ENCODE measurements around the gene LITAF. TPM values are rescaled to one million over a fixed set of nuclear protein-coding genes. Genes with fewer than 3 reads are reported as not detected.

Gene LITAF
- total RNA-seq, 2 donors from 2014 or later, result 144 to 211 TPM

DNA sequence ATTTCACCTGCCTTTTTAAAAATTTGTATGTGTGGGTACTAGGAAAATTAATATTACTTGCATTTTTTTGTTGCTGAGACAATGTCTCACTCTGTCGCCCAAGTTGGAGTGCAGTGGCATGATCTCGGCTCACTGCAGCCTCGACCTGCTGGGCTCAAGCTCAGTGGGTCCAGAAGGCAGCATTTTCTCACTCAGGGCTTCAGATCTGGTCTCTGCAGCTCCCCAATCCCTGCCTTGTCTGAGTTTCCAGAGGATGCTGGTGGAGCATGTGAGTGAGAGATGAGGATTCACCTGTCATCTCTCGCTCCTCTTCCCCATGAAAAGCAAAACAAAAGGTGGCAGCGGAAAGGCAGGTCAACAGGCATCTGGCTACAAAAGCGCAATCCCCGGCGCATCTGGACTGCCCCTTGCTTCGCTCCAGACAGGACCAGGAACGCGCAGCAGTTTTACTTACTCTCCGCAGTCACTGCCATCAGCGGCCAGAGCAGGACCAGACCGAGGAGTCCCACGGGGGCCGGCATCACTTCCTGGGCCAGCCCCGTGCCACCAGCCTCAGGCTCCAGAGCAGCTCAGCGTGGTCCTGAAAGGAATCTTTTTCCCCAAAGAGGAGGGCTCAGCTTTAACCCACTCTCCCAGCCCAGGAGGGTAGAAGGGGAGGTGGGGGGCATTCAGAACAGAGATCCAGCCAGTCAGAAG lies 59.9 kb downstream of the LITAF start:
- TF ChIP-seq, protein P1, sequence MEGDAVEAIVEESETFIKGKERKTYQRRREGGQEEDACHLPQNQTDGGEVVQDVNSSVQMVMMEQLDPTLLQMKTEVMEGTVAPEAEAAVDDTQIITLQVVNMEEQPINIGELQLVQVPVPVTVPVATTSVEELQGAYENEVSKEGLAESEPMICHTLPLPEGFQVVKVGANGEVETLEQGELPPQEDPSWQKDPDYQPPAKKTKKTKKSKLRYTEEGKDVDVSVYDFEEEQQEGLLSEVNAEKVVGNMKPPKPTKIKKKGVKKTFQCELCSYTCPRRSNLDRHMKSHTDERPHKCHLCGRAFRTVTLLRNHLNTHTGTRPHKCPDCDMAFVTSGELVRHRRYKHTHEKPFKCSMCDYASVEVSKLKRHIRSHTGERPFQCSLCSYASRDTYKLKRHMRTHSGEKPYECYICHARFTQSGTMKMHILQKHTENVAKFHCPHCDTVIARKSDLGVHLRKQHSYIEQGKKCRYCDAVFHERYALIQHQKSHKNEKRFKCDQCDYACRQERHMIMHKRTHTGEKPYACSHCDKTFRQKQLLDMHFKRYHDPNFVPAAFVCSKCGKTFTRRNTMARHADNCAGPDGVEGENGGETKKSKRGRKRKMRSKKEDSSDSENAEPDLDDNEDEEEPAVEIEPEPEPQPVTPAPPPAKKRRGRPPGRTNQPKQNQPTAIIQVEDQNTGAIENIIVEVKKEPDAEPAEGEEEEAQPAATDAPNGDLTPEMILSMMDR (IDR thresholded peaks at IDR 0.05), result no peak
- H3K9ac ChIP-seq (ENCODE audit: low read depth in 2 of 2, low read length in 2 of 2), result no peak overlapping the region
- H3K4me3 ChIP-seq, result no peak overlapping the region
- no peaks in the 10 kb centered on the region for H3K36me3 ChIP-seq
- H3K27ac ChIP-seq, result no peak overlapping the region
- H3K27me3 ChIP-seq, result no peaks in the 10 kb centered on the region
- H3K9me3 ChIP-seq, result no peaks in the 10 kb centered on the region
- intact Hi-C loops (cut with DNase I), result no loop called here
- no peaks in the 10 kb centered on the region for H3K4me1 ChIP-seq
- no peak for DNase-seq

DNA sequence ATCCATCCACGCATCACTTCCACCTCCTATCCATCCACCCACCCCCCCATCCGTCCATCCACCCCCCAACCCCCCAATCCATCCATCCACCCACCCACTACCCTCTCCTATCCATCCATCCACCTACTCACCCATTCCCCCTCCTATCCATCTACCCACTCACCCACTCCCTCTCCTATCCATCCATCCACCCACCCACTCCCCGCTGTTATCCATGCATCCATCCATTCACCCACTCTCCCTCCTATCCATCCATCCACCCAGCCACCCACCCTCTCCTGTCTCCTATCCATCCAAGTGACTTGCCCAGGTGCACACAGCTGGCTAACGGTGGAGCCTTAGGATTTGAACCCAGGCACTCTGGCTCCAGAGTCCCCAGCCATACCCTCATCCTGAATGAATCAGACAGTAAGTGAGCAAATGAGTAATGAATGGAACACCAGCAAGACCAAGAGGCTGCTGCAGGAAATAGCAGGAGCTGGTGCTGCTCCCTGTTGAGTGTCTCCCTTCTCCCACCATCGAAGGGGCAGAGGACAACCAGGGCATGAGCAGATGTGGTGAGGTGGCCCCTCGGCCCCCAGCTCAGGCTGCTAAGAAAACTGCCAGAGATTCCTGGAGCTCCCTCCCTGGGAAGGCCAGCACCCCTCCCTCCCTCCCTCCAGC lies 62.5 kb downstream of the LITAF start:
- TF ChIP-seq, protein P1 (IDR thresholded peaks at IDR 0.05), result no peak
- DNase-seq, result no peak
- Histone ChIP-seq H3K9me3 (no peaks in the 10 kb centered on the region), H3K27me3 (no peaks in the 10 kb centered on the region), H3K27ac (no peak overlapping the region), H3K4me1 (no peaks in the 10 kb centered on the region), H3K36me3 (no peaks in the 10 kb centered on the region), H3K4me3 (no peak overlapping the region), H3K9ac (ENCODE audit: low read depth in 2 of 2, low read length in 2 of 2) (no peak overlapping the region)
- intact Hi-C loops (cut with DNase I), result no loop called here

DNA sequence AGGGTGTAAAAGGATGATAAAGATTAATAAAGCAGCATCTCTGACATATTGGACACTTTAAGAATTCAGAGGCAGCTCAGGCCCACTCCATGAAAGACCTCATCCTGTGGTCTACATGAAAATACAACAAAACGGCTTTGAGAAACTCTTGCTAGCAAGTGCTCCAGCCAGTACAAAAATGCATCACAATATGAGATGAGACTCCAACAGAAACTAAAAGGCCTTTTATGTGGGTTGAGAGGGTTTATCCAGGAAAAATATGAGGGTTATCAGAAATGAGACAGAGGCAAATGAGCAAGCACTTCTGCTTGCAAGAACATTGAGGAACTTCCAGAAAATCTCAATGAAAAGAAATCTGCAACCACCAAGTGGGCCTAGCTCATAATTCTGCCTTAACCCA lies 65.7 kb downstream of the LITAF start:
- H3K9ac ChIP-seq (ENCODE audit: low read depth in 2 of 2, low read length in 2 of 2), result no peak overlapping the region
- H3K4me3 ChIP-seq, result no peak overlapping the region
- no peak for DNase-seq
- intact Hi-C loops (cut with DNase I), result no loop called here
- H3K9me3 ChIP-seq, result no peaks in the 10 kb centered on the region
- H3K4me1 ChIP-seq, result no peaks in the 10 kb centered on the region
- H3K36me3 ChIP-seq, result no peaks in the 10 kb centered on the region
- H3K27me3 ChIP-seq, result no peaks in the 10 kb centered on the region
- TF ChIP-seq, protein P1 (IDR thresholded peaks at IDR 0.05), result no peak
- no peak overlapping the region for H3K27ac ChIP-seq

DNA sequence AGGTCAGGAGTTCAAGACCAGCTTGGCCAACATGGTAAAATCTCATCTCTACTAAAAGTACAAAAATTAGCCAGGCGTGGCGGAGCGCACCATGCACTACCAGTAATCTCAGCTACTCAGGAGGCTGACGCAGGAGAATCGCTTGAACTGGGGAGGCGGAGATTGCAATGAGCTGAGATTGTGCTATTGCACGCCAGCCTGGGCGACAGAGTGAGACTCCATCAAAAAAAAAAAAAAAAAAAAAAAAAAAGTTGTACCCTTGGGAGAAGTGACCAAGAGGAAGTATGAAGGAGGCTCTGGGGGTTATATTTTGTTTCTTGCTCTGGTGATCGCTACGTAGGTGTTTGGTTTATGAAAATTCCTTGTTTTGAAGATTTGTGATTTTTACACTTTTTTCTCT lies 66.3 kb downstream of the LITAF start:
- Histone ChIP-seq H3K27me3 (no peaks in the 10 kb centered on the region), H3K9me3 (no peaks in the 10 kb centered on the region)
- intact Hi-C loops (cut with DNase I), result no loop called here

DNA sequence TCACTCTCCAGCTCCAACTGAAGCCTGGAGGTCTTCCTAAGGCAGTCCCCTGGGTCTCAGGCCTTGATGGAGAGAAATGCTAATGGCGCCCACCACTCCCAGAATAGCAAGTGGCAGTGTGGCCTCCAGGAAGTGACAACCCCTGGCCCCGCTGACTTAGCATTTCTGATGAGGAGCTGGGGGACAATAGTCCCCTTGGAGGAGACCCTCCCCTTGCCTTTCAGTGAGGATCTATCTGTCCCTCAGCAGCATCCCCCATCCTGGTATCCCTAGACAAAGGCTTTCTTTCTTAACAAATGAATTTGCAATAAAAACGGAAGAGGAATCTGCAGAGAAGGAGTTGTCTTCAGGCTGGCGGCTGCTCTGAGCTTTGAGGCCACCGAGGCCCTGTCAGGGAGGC lies 68.8 kb downstream of the LITAF start:
- Histone ChIP-seq H3K27ac (no peak overlapping the region), H3K36me3 (no peaks in the 10 kb centered on the region), H3K9ac (ENCODE audit: low read depth in 2 of 2, low read length in 2 of 2) (no peak overlapping the region), H3K9me3 (no peaks in the 10 kb centered on the region), H3K4me3 (no peak overlapping the region), H3K4me1 (no peaks in the 10 kb centered on the region), H3K27me3 (no peaks in the 10 kb centered on the region)
- no peak for DNase-seq
- intact Hi-C loops (cut with DNase I), result no loop called here
- TF ChIP-seq, protein P1 (IDR thresholded peaks at IDR 0.05), result no peak

More for the DNA sequence above, 66.3 kb downstream of the LITAF start:
- TF ChIP-seq, protein P1 (IDR thresholded peaks at IDR 0.05), result no peak
- no peak for DNase-seq
- H3K9ac ChIP-seq (ENCODE audit: low read depth in 2 of 2, low read length in 2 of 2), result no peak overlapping the region
- H3K36me3 ChIP-seq, result no peaks in the 10 kb centered on the region
- no peaks in the 10 kb centered on the region for H3K4me1 ChIP-seq
- no peak overlapping the region for H3K4me3 ChIP-seq
- no peak overlapping the region for H3K27ac ChIP-seq
